BLaER1 (cell line): ENCODE results near the gene TAS1R3.

ENCODE experiments used
- H3K27ac ChIP-seq: shearing (Covaris generic); formaldehyde crosslinking; 2 replicates; pipeline ENCODE4 v1.8.1; 2022
- H3K27me3 ChIP-seq: shearing (Covaris generic); formaldehyde crosslinking; 2 replicates; pipeline ENCODE4 v1.8.1; 2022
- H3K36me3 ChIP-seq: shearing (Covaris generic); formaldehyde crosslinking; 2 replicates; pipeline ENCODE4 v1.8.1; 2022
- H3K4me1 ChIP-seq: shearing (Covaris generic); formaldehyde crosslinking; 2 replicates; pipeline ENCODE4 v1.8.1; 2022
- H3K4me2 ChIP-seq: shearing (Covaris generic); formaldehyde crosslinking; 2 replicates; pipeline ENCODE4 v1.8.1; 2022
- H3K4me3 ChIP-seq: shearing (Covaris generic); formaldehyde crosslinking; 2 replicates; pipeline ENCODE4 v1.8.1; 2022
- H3K9ac ChIP-seq: shearing (Covaris generic); formaldehyde crosslinking; 2 replicates; pipeline ENCODE4 v1.8.1; 2022
- H3K9me3 ChIP-seq: shearing (Covaris generic); formaldehyde crosslinking; 2 replicates; pipeline ENCODE4 v1.8.1; 2022
- H4K20me1 ChIP-seq: shearing (Covaris generic); formaldehyde crosslinking; 2 replicates; pipeline ENCODE4 v1.8.1; 2022
- Cebpa-rat ChIP-seq: shearing (Covaris generic); IDR thresholded peaks from 2 replicates; pipeline ENCODE4 v1.8.1; 2022

Gene TAS1R3

GRCh38 chr1:1303736-1304135, 27.3 kb upstream of the TAS1R3 start:
- H3K9ac ChIP-seq = no peak overlapping the region

GRCh38 chr1:1304331-1305299, 26.5 kb upstream of the TAS1R3 start:
- no peak for TF ChIP-seq Cebpa-rat
- Histone ChIP-seq H3K4me1 (peaks cover 55% of the 10 kb centered on the region), H3K9me3 (no peaks in the 10 kb centered on the region), H3K4me2 (peak overlapping the region; percentile 99), H4K20me1 (peaks cover 87% of the 10 kb centered on the region), H3K27ac (peak overlapping the region; percentile 74), H3K27me3 (no peaks in the 10 kb centered on the region), H3K9ac (peak overlapping the region; percentile 93), H3K36me3 (peaks cover 2% of the 10 kb centered on the region; the same call in 1 of the 2 replicates), H3K4me3 (peak overlapping the region; percentile 97)

More at GRCh38 chr1:1303736-1304135, 27.3 kb upstream of the TAS1R3 start:
- Histone ChIP-seq H3K36me3 (no peaks in the 10 kb centered on the region), H3K4me2 (peak overlapping the region; percentile 99), H3K4me3 (no peak overlapping the region), H3K27ac (0 out of 2 replicates have a peak overlapping the region, but pooled peaks have one; percentile 6), H3K9me3 (no peaks in the 10 kb centered on the region), H4K20me1 (peaks cover 88% of the 10 kb centered on the region), H3K4me1 (peaks cover 57% of the 10 kb centered on the region), H3K27me3 (no peaks in the 10 kb centered on the region)
- no peak for TF ChIP-seq Cebpa-rat

- no peaks in the 10 kb centered on the region for H3K9me3 ChIP-seq
- peak overlapping the region; percentile 93 for H3K9ac ChIP-seq
- peaks cover 87% of the 10 kb centered on the region for H4K20me1 ChIP-seq
- peak overlapping the region; percentile 99 for H3K4me2 ChIP-seq
- no peak for TF ChIP-seq Cebpa-rat
- H3K27ac ChIP-seq = peak overlapping the region; percentile 74
- peaks cover 11% of the 10 kb centered on the region for H3K36me3 ChIP-seq
- peak overlapping the region; percentile 97 for H3K4me3 ChIP-seq
- H3K27me3 ChIP-seq = no peaks in the 10 kb centered on the region
- peaks cover 58% of the 10 kb centered on the region for H3K4me1 ChIP-seq
These were observed 25.6 kb upstream of the TAS1R3 start for GRCh38 chr1:1305300-1306069.

- H3K9ac ChIP-seq = peak overlapping the region; percentile 93
- H3K4me2 ChIP-seq = peak overlapping the region; percentile 99
- H3K4me1 ChIP-seq = peaks cover 58% of the 10 kb centered on the region
- H3K36me3 ChIP-seq = peaks cover 18% of the 10 kb centered on the region
- H4K20me1 ChIP-seq = peaks cover 87% of the 10 kb centered on the region
- peak overlapping the region; percentile 97 for H3K4me3 ChIP-seq
- no peak for TF ChIP-seq Cebpa-rat
- H3K9me3 ChIP-seq = no peaks in the 10 kb centered on the region
- H3K27me3 ChIP-seq = no peaks in the 10 kb centered on the region
- peak overlapping the region; percentile 74 for H3K27ac ChIP-seq
These were observed 24.9 kb upstream of the TAS1R3 start for GRCh38 chr1:1306070-1306660.

- H3K27ac ChIP-seq = no peak overlapping the region
- H3K27me3 ChIP-seq = no peaks in the 10 kb centered on the region
- H3K4me3 ChIP-seq = peak overlapping the region; percentile 97
- peaks cover 24% of the 10 kb centered on the region for H3K36me3 ChIP-seq
- H3K4me1 ChIP-seq = peaks cover 58% of the 10 kb centered on the region
- H4K20me1 ChIP-seq = peaks cover 87% of the 10 kb centered on the region
- H3K9me3 ChIP-seq = no peaks in the 10 kb centered on the region
- H3K4me2 ChIP-seq = peak overlapping the region; percentile 99
- peak overlapping the region; percentile 93 for H3K9ac ChIP-seq
- no peak for TF ChIP-seq Cebpa-rat
These were observed 24.3 kb upstream of the TAS1R3 start for GRCh38 chr1:1306661-1307260.

- peak overlapping the region; percentile 93 for H3K9ac ChIP-seq
- H3K4me3 ChIP-seq = peak overlapping the region; percentile 97
- H3K36me3 ChIP-seq = peaks cover 30% of the 10 kb centered on the region
- H4K20me1 ChIP-seq = peaks cover 84% of the 10 kb centered on the region
- peak overlapping the region; percentile 99 for H3K4me2 ChIP-seq
- TF ChIP-seq Cebpa-rat = no peak
- H3K4me1 ChIP-seq = peaks cover 58% of the 10 kb centered on the region
- peak overlapping the region; percentile 94 for H3K27ac ChIP-seq
- H3K9me3 ChIP-seq = no peaks in the 10 kb centered on the region
- H3K27me3 ChIP-seq = no peaks in the 10 kb centered on the region
These were observed 23.7 kb upstream of the TAS1R3 start for GRCh38 chr1:1307261-1307922.

GRCh38 chr1:1307923-1308755, 22.9 kb upstream of the TAS1R3 start, which contains the start of the genes ACAP3 and PUSL1:
ACAP3 (minus strand) TSS chr1:1307930; CDS start chr1:1307815, 115 bp downstream.
PUSL1 (plus strand) TSS chr1:1308597; CDS start chr1:1308644, 47 bp downstream.
- peak; percentile 100 for TF ChIP-seq Cebpa-rat
- Histone ChIP-seq H3K27me3 (no peaks in the 10 kb centered on the region), H3K36me3 (peaks cover 37% of the 10 kb centered on the region), H4K20me1 (peaks cover 85% of the 10 kb centered on the region), H3K4me2 (peak within 1 kb of the TSS; percentile 99), H3K9me3 (no peaks in the 10 kb centered on the region), H3K4me1 (peaks cover 54% of the 10 kb centered on the region), H3K9ac (peak within 1 kb of the TSS; percentile 93), H3K27ac (peak within 1 kb of the TSS; percentile 94), H3K4me3 (peak within 1 kb of the TSS; percentile 97)

GRCh38 chr1:1308756-1309250, 22.3 kb upstream of the TAS1R3 start:
- Histone ChIP-seq H3K27me3 (no peaks in the 10 kb centered on the region), H3K4me3 (peak overlapping the region; percentile 97), H3K4me1 (peaks cover 48% of the 10 kb centered on the region), H3K9ac (peak overlapping the region; percentile 93), H3K36me3 (peaks cover 44% of the 10 kb centered on the region), H3K9me3 (no peaks in the 10 kb centered on the region), H4K20me1 (peaks cover 85% of the 10 kb centered on the region), H3K4me2 (peak overlapping the region; percentile 99), H3K27ac (peak overlapping the region; percentile 94)
- TF ChIP-seq Cebpa-rat = no peak
